Germinal center (tissue), 1 donor: Measurements from ENCODE around the gene ME3.

Experiments
- DNase-seq: peaks from one replicate; pipeline ENCODE4 v3.0.0; 2012; ENCODE audit warnings: mixed read lengths, low spot score

The ME3 gene

DNA sequence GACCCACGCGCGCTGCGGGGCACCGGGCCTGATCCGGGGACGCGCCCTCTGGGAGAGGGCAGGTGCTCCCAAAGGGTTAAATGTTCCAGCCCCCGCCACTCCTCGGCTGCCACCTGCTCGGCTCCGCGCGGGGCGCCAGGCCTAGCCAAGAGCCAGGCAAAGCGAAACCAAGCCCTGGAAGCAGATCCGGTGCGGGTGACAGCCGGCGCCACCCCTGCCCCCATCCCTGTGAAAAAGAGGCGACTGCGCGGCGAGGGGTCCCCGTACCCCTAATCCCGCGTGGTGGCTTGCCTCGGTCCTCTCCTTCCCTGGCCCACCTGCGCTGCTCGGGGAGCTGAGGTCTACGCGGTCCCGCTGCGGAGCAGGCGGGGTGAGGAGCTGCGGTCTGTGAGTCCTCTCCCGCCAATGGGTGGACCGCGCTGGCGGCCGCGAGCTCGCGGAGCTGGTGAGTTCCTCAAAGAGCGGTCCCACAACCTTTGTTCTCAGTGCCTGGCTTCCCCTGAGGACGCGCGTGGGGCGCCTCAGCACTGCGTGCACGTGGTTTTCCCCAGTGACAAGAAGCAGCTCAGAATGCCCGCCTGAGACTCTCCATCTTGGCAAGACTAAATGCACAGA lies at the start of gene ME3:
TSS of gene ME3 (minus strand) at position 610 of the 615 bp plus-strand sequence.
- DNase-seq, result no peak

GRCh38 chr11:86722006-86722405 lies 49.6 kb upstream of the ME3 start:
- DNase-seq, result no peak

GRCh38 chr11:86720546-86720945 lies 48.1 kb upstream of the ME3 start:
- no peak for DNase-seq

- no peak for DNase-seq
These were observed 47.5 kb upstream of the ME3 start for GRCh38 chr11:86719781-86720463.

GRCh38 chr11:86718999-86719398 lies 46.6 kb upstream of the ME3 start:
- no peak for DNase-seq

- no peak for DNase-seq
These were observed 46.1 kb upstream of the ME3 start for GRCh38 chr11:86718521-86718920.

DNA sequence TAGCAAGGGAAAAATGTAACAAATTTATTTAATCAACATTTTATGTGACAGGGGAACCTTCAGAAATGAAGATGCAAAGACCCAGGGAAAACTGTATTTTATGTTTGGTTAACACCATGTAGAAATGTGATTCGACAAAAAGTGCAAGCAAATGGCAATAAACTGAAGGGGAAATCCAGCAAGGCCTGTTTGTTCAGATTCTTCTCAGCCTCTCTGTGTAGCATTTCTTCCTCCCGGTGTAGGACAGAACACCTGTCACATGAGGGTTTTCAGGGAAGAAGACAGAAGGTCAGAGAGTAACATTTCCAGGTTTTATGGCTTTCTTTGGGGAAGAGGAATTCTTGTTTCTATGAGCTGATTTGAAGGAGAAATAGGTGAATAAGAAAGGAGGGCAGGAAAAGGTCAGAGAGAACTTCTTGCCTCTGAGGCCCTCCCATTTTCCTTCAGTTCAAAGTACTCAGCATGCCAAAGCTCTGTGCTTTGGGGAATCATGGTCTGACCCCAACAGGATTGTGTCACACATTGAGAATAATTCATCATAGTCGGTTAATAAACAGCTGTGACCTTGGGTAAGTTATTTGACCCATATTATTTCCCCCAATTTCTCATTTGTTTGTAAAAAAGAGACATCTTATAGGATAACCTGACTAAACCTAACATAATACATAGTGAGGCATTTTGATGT lies 45.5 kb upstream of the ME3 start:
- no peak for DNase-seq

DNA sequence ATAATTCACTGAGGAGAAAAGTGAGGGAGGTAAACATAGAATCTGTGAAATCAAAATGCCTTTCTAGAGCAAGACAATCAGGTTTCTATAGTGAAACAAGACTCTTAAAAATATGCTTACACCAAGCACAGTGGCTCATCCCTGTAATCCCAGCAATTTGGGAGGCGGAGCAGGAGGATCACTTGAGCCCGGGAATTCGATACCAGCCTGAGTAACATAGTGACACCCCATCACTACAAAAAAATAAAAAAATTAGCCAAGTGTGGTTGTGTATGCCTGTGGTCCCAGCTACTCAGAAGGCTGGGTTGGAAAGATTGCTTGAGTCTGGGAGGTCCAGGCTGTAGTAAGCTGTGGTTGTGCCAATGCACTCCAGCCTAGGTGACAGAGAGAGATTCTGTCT lies 43.2 kb upstream of the ME3 start:
- DNase-seq, result no peak

DNA sequence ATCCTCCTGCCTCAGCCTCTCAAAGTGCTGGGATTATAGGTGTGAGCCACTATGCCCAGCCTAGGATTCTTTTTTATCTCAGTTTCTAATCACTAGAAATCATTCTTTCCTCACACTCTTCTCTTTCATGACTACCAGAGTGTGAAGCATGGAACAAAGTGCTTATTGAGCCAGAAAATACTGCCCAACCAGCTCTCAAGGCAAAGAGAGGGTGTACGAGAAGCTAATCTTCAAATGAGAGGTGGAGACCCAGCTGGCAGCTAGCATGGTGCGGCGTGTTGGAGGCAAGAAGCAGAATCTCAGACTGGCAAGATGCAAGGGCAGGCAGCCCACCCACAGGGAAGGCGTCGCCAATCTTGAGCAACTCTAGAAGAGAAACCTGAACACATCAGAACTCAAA lies 41.1 kb upstream of the ME3 start:
- DNase-seq, result no peak

DNA sequence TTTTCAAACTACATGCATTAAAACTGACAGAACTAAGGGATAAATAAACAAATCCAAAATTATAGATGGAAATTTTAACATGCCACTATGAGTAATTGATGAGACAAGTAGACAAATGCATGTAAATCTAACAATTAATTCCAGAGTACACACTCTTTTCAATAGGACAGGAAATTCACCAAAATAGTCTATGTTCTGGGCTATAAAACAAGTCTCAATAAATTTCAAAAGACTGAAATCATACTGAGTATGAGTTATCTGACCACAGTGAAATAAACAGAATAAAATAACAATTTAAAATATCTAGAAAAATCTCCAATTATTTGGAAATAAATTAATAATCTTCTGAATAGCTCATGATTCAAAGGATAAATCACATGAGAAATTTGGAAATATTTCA lies 38.5 kb upstream of the ME3 start:
- no peak for DNase-seq

- DNase-seq, result no peak
These were observed 36.3 kb upstream of the ME3 start for GRCh38 chr11:86708669-86709068.

DNA sequence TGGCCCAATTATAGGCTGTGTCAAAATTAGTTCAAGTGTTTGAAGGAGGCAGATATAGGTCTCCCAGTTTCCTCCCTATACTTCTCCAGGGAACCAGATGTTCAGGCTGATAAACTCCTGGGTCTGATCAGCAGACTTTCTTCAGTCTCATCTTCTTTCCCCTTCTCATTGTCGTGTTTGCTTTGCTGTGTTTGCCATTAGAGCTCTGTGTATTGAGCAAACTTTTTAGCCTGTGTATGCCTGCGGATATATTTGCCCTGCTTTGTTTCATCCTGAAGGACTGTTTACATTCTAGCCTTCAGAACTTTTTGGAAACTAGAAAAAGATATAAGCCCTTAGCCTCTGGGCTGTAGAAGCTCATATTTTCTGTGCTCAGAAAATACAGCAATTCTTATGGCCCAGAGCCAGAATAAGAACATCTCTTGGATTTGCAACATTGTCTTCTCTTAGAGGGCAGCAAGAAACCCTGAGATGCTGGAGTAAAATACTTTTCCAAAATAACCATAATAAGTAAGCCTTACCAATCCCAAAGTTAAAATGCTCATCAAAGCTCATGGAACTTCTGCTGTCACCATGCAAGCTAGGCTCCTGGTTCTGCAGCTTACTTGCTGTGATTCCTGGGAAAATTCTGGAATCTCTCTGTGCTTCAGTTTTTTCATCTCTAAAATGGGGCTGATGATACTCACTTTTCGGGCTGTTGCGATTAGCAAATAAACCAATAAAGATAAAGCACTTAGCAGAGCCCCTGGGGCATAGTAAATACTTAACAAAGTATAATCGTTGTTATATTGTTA lies 34.1 kb upstream of the ME3 start:
- DNase-seq, result no peak

- no peak for DNase-seq
These were observed 32.3 kb upstream of the ME3 start for GRCh38 chr11:86704710-86705109.

DNA sequence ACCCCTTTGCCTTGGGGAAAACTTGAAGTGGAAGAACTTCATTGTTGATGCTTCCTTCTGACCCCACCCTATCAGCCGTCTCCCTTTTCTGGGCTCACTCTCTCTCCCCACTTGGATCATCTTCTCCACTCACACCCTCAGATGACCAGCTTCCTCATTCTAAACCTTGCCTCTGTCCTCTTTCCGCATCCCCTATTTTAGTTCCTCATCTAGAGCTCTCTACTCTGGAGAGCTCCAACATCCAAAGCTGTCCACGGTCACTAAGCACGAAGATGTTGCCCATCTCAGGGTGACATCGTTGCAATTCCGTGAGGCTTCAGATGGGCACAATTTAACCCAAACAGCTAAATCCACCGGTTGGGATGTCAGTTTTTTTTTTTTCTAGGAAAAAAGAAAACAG lies 31.6 kb upstream of the ME3 start:
- DNase-seq, result no peak

- no peak for DNase-seq
These were observed 30.0 kb upstream of the ME3 start for GRCh38 chr11:86702220-86702983.

GRCh38 chr11:86699040-86699791 lies 26.8 kb upstream of the ME3 start:
- DNase-seq, result no peak

DNA sequence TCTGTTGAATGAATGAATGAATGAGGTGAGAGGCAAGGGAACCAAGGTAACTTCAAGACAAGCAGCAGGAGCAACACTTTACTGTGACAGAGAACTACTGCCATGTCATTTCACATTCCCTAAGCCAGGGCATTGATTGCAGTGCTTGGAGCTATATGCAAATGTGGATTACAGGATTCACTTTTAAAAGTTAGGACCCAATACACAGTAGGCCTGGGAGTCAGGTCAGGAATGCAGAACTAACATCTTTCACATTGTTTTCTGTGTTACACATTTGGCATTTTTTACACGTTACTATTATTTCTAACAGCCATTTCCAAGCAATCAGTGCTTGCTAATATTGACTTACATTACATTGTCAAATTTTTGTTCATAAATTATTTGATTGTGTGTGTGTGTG lies 26.2 kb upstream of the ME3 start:
- DNase-seq, result no peak

DNA sequence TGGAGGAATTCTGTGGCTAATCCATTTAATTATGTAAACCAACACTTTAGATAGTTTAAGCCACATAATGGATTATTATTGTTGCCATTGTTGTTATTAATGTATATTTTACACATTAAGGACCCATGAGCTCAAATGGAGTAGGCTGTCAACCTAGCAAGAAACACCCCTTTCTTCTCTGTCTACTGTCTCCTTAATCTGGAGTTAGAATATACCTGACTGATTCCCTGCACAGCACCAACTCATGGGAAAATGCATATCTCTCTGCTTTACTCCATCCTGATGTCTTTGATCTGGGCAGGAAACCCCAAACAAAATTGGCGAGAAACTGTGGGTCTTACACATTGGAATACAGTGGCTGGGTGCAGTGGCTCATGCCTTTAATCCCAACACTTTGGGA lies 24.0 kb upstream of the ME3 start:
- DNase-seq, result no peak

- DNase-seq, result no peak
These were observed 23.6 kb upstream of the ME3 start for GRCh38 chr11:86696004-86696403.

DNA sequence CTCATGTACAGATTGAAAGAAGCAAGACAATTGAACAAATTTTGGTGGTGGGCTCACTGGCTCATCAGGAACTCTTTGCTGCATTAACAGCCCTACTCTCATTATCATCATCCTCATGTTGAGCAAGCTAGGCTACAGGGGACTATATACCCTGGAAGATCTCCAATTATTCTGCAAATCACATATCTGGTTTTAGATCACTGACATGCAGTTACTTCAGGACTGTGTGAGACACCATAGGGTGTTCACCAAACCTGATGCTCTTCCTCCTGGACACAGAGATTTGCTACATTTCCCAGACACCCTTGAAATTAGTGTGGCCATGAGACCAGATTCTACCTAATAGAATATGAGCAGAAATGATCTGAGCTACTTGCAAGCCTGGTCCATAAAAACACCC lies 23.0 kb upstream of the ME3 start:
- no peak for DNase-seq

- no peak for DNase-seq
These were observed 21.1 kb upstream of the ME3 start for GRCh38 chr11:86693518-86693917.
